Lower leg skin (tissue), 4 donors: ENCODE measurements around the gene EIF4EBP2. TPM values are rescaled to one million over a fixed set of nuclear protein-coding genes. Genes with fewer than 3 reads are reported as not detected.
A peak's percentile ranks its signal among the peaks of the same experiment; 100 is the strongest.

Experiments used
- DNase-seq, 2 donors: peaks; one replicate each; pipeline ENCODE4 v3.0.0-alpha.2; 2019; ENCODE audit warnings: low spot score in 2 of 2
- H3K4me3 ChIP-seq: fragments of 200-600 bp; sonication (generic); 2 replicates; pipeline ENCODE4 v1.5.1; 2017; ENCODE audit warnings: mild to moderate bottlenecking, low read depth; ENCODE audit not compliant: poor library complexity, severe bottlenecking
- CTCF ChIP-seq, 3 donors: fragments of 450-650 bp; IDR thresholded peaks; one replicate each; pipeline ENCODE4 v1.5.1; 2016; ENCODE audit warnings: antibody characterized with exemption in 3 of 3, mild to moderate bottlenecking in 3 of 3, moderate library complexity in 2 of 3
- POLR2A ChIP-seq, 2 donors: fragments of 450-650 bp; IDR thresholded peaks; one replicate each; pipeline ENCODE4 v1.6.1; 2016 to 2017; ENCODE audit warnings: antibody characterized with exemption in 2 of 2, mild to moderate bottlenecking in 1 of 2, moderate library complexity in 1 of 2
- WGBS, 2 donors: methylation state at CpG; one replicate each; pipeline ENCODE4 v1.1.5; 2018; 5-methylcytosine and 5-hydroxymethylcytosine counted together
- intact Hi-C: fragments of 100-400 bp; cut with DNase I; formaldehyde crosslinking; loops from one replicate; pipeline ENCODE4 v1.15.0; 2023; ENCODE audit warnings: low total_unique reads
- total RNA-seq, 4 donors: library from RNA; depleted of rRNA; stranded (reverse); fragments of >200 nt; gene quantifications; one replicate each; pipeline ENCODE4 v1.1.0, GENCODE V29; 2016

EIF4EBP2 gene
- total RNA-seq, 4 donors from 2014 or later = 40.2 to 68.0 (median 58.9) TPM

DNA sequence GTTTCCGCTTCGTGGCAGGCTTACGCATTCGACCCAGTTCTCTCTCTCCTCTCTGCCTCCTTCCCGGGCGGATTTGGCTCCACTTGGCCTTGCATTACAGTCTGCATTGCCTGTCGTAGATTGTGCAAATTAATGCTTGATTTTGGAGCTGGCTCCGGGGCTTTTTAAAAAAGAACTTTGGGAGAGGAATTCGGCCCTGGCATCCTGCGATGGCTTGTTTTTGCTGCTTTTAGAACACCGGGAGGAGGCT, 767 bp downstream of the EIF4EBP2 start:
- H3K4me3 ChIP-seq = peak overlapping the region; percentile 86
- DNase-seq = no peak
- no peak for TF ChIP-seq CTCF (IDR thresholded peaks at IDR 0.05)
- TF ChIP-seq POLR2A (IDR thresholded peaks at IDR 0.05) = no peak
- intact Hi-C loops = no loop called here
- 0 to 1% methylated on average over 11 of the region's 11 CpGs for WGBS, 2 donors

- H3K4me3 ChIP-seq = peak overlapping the region; percentile 86
- 1% methylated on average over 18 of the region's 18 CpGs for WGBS, 2 donors
- peak; percentile 93 to 95 for DNase-seq
- intact Hi-C loops = no loop called here
- TF ChIP-seq CTCF (IDR thresholded peaks at IDR 0.05) (no peak), POLR2A (IDR thresholded peaks at IDR 0.05) (no peak)
Measured at GRCh38 chr10:70405037-70405824, 1.3 kb downstream of the EIF4EBP2 start.

GRCh38 chr10:70409772-70410171, 5.8 kb downstream of the EIF4EBP2 start:
- no peak for DNase-seq
- WGBS, 2 donors = 97 to 98% methylated on average over 3 of the region's 3 CpGs
- no peak overlapping the region for H3K4me3 ChIP-seq
- intact Hi-C loops = no loop called here
- TF ChIP-seq CTCF (IDR thresholded peaks at IDR 0.05) = no peak
- no peak for TF ChIP-seq POLR2A (IDR thresholded peaks at IDR 0.05)

DNA sequence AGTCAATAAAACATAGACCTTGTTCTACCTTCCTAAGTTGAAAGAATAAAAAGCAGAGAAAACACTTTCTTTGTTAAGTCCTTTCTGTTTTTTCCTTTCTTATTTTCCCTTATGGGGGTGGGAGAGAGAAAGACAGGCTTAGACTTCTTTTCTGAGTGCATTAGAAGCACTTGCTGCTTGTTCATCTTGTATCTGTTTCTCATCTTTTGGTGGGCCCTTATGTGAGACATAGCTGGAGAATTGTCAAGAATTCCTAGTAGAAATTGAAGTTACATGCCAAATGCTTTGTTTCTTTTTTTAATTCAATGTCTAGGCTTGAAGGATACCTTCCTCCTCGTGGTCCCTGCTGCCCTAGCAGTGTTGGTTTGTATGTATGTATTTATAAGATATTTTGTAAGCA, 6.7 kb downstream of the EIF4EBP2 start:
- H3K4me3 ChIP-seq = no peak overlapping the region
- TF ChIP-seq POLR2A (IDR thresholded peaks at IDR 0.05) (no peak), CTCF (IDR thresholded peaks at IDR 0.05) (no peak)
- 22 to 32% methylated on average over 1 of the region's 1 CpG for WGBS, 2 donors
- DNase-seq = no peak
- intact Hi-C loops = no loop called here

GRCh38 chr10:70412356-70412755, 8.4 kb downstream of the EIF4EBP2 start:
- intact Hi-C loops = no loop called here
- DNase-seq = no peak
- 92 to 96% methylated on average over 4 of the region's 4 CpGs for WGBS, 2 donors
- TF ChIP-seq CTCF (IDR thresholded peaks at IDR 0.05) (no peak), POLR2A (IDR thresholded peaks at IDR 0.05) (no peak)
- no peak overlapping the region for H3K4me3 ChIP-seq

- no peak overlapping the region for H3K4me3 ChIP-seq
- TF ChIP-seq POLR2A (IDR thresholded peaks at IDR 0.05) = no peak
- no peak for TF ChIP-seq CTCF (IDR thresholded peaks at IDR 0.05)
- intact Hi-C loops = no loop called here
- no peak for DNase-seq
- 91 to 98% methylated on average over 1 of the region's 1 CpG for WGBS, 2 donors
Measured at GRCh38 chr10:70417568-70417967, 13.6 kb downstream of the EIF4EBP2 start.
